Lower lobe of right lung (tissue), 2 donors: Measurements from ENCODE around the gene OGFOD1. TPM values are rescaled to one million over a fixed set of nuclear protein-coding genes. Genes with fewer than 3 reads are reported as not detected.

Source experiments
- ATAC-seq, 2 donors: fragments of 200-7000 bp; cut with Tn5 transposase; one replicate each; pipeline ENCODE4 v1.9.1; 2020 to 2022; ENCODE audit warnings: mild to moderate bottlenecking in 2 of 2, moderate library complexity in 2 of 2
- DNase-seq: peaks from one replicate; pipeline ENCODE4 v3.0.0-alpha.2; 2020
- H3K27ac ChIP-seq: fragments of 200-600 bp; one replicate; pipeline ENCODE4 v1.8.0; 2022
- H3K27me3 ChIP-seq: fragments of 200-600 bp; one replicate; pipeline ENCODE4 v1.8.0; 2022; ENCODE audit warnings: low read depth
- H3K36me3 ChIP-seq: fragments of 200-600 bp; one replicate; pipeline ENCODE4 v1.8.0; 2022; ENCODE audit warnings: mild to moderate bottlenecking
- H3K4me1 ChIP-seq: fragments of 200-600 bp; one replicate; pipeline ENCODE4 v1.8.0; 2022
- H3K4me3 ChIP-seq: fragments of 200-600 bp; one replicate; pipeline ENCODE4 v1.8.0; 2022; ENCODE audit warnings: mild to moderate bottlenecking
- H3K9me3 ChIP-seq: fragments of 200-600 bp; one replicate; pipeline ENCODE4 v1.8.0; 2022
- CTCF ChIP-seq: fragments of 200-600 bp; IDR thresholded peaks from one replicate; pipeline ENCODE4 v1.8.0; 2022; ENCODE audit warnings: antibody characterized with exemption, mild to moderate bottlenecking
- intact Hi-C: fragments of 100-400 bp; cut with DNase I; formaldehyde crosslinking; loops from one replicate; pipeline ENCODE4 v1.11.0; 2022
- total RNA-seq: library from RNA; stranded (reverse); fragmentation: NEBNext Ultra II Directional; extraction: Animal tissue kit (Norgen Biotek cat#: 25700); gene quantifications from one replicate; pipeline ENCODE4 v1.2.1, GENCODE V29; 2021
- donor health status: DM: no; HTN: yes; CAD: no; lungs with severe emphysema.

OGFOD1 gene
- total RNA-seq, 1 donor from 2014 or later: 26.8 TPM

- Histone ChIP-seq H3K27me3 (no peaks in the 10 kb centered on the region), H3K36me3 (peaks cover 45% of the 10 kb centered on the region), H3K4me1 (peaks cover 37% of the 10 kb centered on the region), H3K9me3 (no peaks in the 10 kb centered on the region), H3K4me3 (peak overlapping the region; percentile 97), H3K27ac (peak overlapping the region; percentile 89)
- DNase-seq: no peak
- ATAC-seq: no peak
- TF ChIP-seq CTCF: no peak
- intact Hi-C loops: no loop called here
Observed at GRCh38 chr16:56450275-56450985, 924 bp upstream of the OGFOD1 start.

- DNase-seq: no peak
- Histone ChIP-seq H3K9me3 (no peaks in the 10 kb centered on the region), H3K36me3 (peaks cover 45% of the 10 kb centered on the region), H3K27ac (peak overlapping the region; percentile 89), H3K4me1 (peaks cover 37% of the 10 kb centered on the region), H3K27me3 (no peaks in the 10 kb centered on the region), H3K4me3 (peak overlapping the region; percentile 97)
- no peak for TF ChIP-seq CTCF
- peak; percentile 78 for ATAC-seq
- intact Hi-C loops: no loop called here
Observed at GRCh38 chr16:56451753-56452689, 667 bp downstream of the OGFOD1 start.

GRCh38 chr16:56457927-56458470 is 6.6 kb downstream of the OGFOD1 start:
- H3K27me3 ChIP-seq: no peaks in the 10 kb centered on the region
- ATAC-seq: no peak
- no peak for DNase-seq
- peaks cover 91% of the 10 kb centered on the region for H3K36me3 ChIP-seq
- TF ChIP-seq CTCF: no peak
- H3K4me1 ChIP-seq: peaks cover under 1% of the 10 kb centered on the region
- no peak overlapping the region for H3K27ac ChIP-seq
- no peak overlapping the region for H3K4me3 ChIP-seq
- intact Hi-C loops: no loop called here
- no peaks in the 10 kb centered on the region for H3K9me3 ChIP-seq

GRCh38 chr16:56460101-56460500 is 8.7 kb downstream of the OGFOD1 start:
- intact Hi-C loops: no loop called here
- peaks cover 95% of the 10 kb centered on the region for H3K36me3 ChIP-seq
- no peak overlapping the region for H3K4me3 ChIP-seq
- no peak for ATAC-seq
- no peaks in the 10 kb centered on the region for H3K9me3 ChIP-seq
- DNase-seq: no peak
- H3K27ac ChIP-seq: no peak overlapping the region
- H3K4me1 ChIP-seq: no peaks in the 10 kb centered on the region
- H3K27me3 ChIP-seq: no peaks in the 10 kb centered on the region
- no peak for TF ChIP-seq CTCF

- TF ChIP-seq CTCF: no peak
- H3K27ac ChIP-seq: no peak overlapping the region
- H3K9me3 ChIP-seq: no peaks in the 10 kb centered on the region
- H3K27me3 ChIP-seq: no peaks in the 10 kb centered on the region
- H3K4me1 ChIP-seq: no peaks in the 10 kb centered on the region
- DNase-seq (no peak), ATAC-seq (no peak)
- H3K4me3 ChIP-seq: no peak overlapping the region
- intact Hi-C loops: no loop called here
- peaks cover 95% of the 10 kb centered on the region for H3K36me3 ChIP-seq
Observed at GRCh38 chr16:56462064-56462796, 10.9 kb downstream of the OGFOD1 start.
